ENCODE data around the gene SYN1. TPM values are rescaled to one million over a fixed set of nuclear protein-coding genes. Genes with fewer than 3 reads are reported as not detected.

SYN1 gene
- polyA plus RNA-seq, 3 donors = 0.11 to 4.0 (median 0.29) TPM

- Histone ChIP-seq H3K36me3 (replicated peaks in 1 of 2; ENCODE audit: control insufficient read depth in 1 of 2, insufficient read depth in 2 of 2, low read length in 2 of 2) (peaks cover 6 to 25% of the 10 kb centered on the region in 2 donors), H2AFZ (ENCODE audit: insufficient read depth, low read depth, low read length, poor library complexity, severe bottlenecking) (no peak overlapping the region), H3K4me3 (replicated peaks in 1 of 3; ENCODE audit: low read depth in 2 of 3, low read length in 3 of 3) (peak overlapping the region; percentile 47 to 79 (median 74)), H3K9ac (ENCODE audit: insufficient read depth, low read length, poor library complexity, severe bottlenecking) (peak overlapping the region; percentile 75), H3K4me2 (replicated peaks; ENCODE audit: extremely low read depth, low read length, poor library complexity, severe bottlenecking) (peak overlapping the region; percentile 76), H3K4me1 (ENCODE audit: control insufficient read depth in 1 of 2, insufficient read depth in 2 of 2, low read length in 2 of 2) (peaks cover 39 to 56% of the 10 kb centered on the region in 2 donors), H3K27me3 (ENCODE audit: control insufficient read depth in 2 of 2, insufficient read depth in 2 of 2, low read length in 2 of 2) (no peaks in the 10 kb centered on the region), H3K79me2 (ENCODE audit: insufficient read depth, low read length) (peaks cover 15% of the 10 kb centered on the region), H3K27ac (ENCODE audit: low read depth in 1 of 2, low read length in 2 of 2) (peak overlapping the region in 1 of 2 donors; percentile 86), H3K9me3 (replicated peaks in 1 of 2; ENCODE audit: control insufficient read depth in 1 of 2, insufficient read depth in 1 of 2, low read length in 2 of 2) (no peaks in the 10 kb centered on the region), H4K20me1 (ENCODE audit: insufficient read depth, low read length) (peaks cover 23% of the 10 kb centered on the region)
- Mint-ChIP-seq H3K4me1 (peaks cover 50% of the 10 kb centered on the region), H3K27me3 (ENCODE audit: low read depth in 3 of 3) (peaks cover 0 to 5% (median 1%) of the 10 kb centered on the region in 3 donors), H3K27ac (peak overlapping the region in 6 of 7 donors; percentile 41 to 98 (median 78)), H3K36me3 (peaks cover 32 to 37% of the 10 kb centered on the region in 2 donors), H3K4me3 (peak overlapping the region; percentile 81 to 87), H3K9me3 (peaks cover 0 to 2% (median 0%) of the 10 kb centered on the region in 7 donors)
- no peak for DNase-seq
- 27% methylated on average over 5 of the region's 8 CpGs for WGBS (ENCODE audit: insufficient coverage)
- intact Hi-C loops (cut with micrococcal nuclease) = loop anchor here in 1 of 2 donors (5.0 kb wide), 1 partner anchor 49 kb away; no protein-coding TSS in a partner anchor
- TF ChIP-seq, protein P1, sequence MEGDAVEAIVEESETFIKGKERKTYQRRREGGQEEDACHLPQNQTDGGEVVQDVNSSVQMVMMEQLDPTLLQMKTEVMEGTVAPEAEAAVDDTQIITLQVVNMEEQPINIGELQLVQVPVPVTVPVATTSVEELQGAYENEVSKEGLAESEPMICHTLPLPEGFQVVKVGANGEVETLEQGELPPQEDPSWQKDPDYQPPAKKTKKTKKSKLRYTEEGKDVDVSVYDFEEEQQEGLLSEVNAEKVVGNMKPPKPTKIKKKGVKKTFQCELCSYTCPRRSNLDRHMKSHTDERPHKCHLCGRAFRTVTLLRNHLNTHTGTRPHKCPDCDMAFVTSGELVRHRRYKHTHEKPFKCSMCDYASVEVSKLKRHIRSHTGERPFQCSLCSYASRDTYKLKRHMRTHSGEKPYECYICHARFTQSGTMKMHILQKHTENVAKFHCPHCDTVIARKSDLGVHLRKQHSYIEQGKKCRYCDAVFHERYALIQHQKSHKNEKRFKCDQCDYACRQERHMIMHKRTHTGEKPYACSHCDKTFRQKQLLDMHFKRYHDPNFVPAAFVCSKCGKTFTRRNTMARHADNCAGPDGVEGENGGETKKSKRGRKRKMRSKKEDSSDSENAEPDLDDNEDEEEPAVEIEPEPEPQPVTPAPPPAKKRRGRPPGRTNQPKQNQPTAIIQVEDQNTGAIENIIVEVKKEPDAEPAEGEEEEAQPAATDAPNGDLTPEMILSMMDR (IDR thresholded peaks at IDR 0.05) = no peak
These were observed 36.3 kb downstream of the SYN1 start for GRCh38 chrX:47583240-47583861.

GRCh38 chrX:47581731-47582647 is 37.7 kb downstream of the SYN1 start, which contains the start of gene TIMP1:
Gene TIMP1 (plus strand): TSS chrX:47582436. CDS start chrX:47583416, 980 bp downstream.
- H3K9ac ChIP-seq (ENCODE audit: insufficient read depth, low read length, poor library complexity, severe bottlenecking) = peak within 1 kb of the TSS; percentile 75
- Mint-ChIP-seq H3K27ac (peak within 1 kb of the TSS; percentile 82 to 98 (median 95)), H3K27me3 (ENCODE audit: low read depth in 3 of 3) (peaks cover 0 to 5% (median under 1%) of the 10 kb centered on the region in 3 donors), H3K9me3 (peaks cover 0 to 2% (median 0%) of the 10 kb centered on the region in 7 donors), H3K4me1 (peaks cover 61% of the 10 kb centered on the region), H3K4me3 (peak within 1 kb of the TSS; percentile 81 to 87), H3K36me3 (peaks cover 32 to 37% of the 10 kb centered on the region in 2 donors)
- H3K4me3 ChIP-seq (replicated peaks in 1 of 3; ENCODE audit: low read depth in 2 of 3, low read length in 3 of 3) = peak within 1 kb of the TSS; percentile 47 to 79 (median 74)
- peaks cover 23% of the 10 kb centered on the region for H4K20me1 ChIP-seq (ENCODE audit: insufficient read depth, low read length)
- peak within 1 kb of the TSS; percentile 76 for H3K4me2 ChIP-seq (replicated peaks; ENCODE audit: extremely low read depth, low read length, poor library complexity, severe bottlenecking)
- H3K36me3 ChIP-seq (replicated peaks in 1 of 2; ENCODE audit: control insufficient read depth in 1 of 2, insufficient read depth in 2 of 2, low read length in 2 of 2) = peaks cover 6 to 25% of the 10 kb centered on the region in 2 donors
- H3K4me1 ChIP-seq (ENCODE audit: control insufficient read depth in 1 of 2, insufficient read depth in 2 of 2, low read length in 2 of 2) = peaks cover 45 to 69% of the 10 kb centered on the region in 2 donors
- intact Hi-C loops (cut with micrococcal nuclease) = loop anchor here in 1 of 2 donors (5.0 kb wide), 1 partner anchor 50 kb away; no protein-coding TSS in a partner anchor
- WGBS (ENCODE audit: insufficient coverage) = 6% methylated on average over 13 of the region's 28 CpGs
- no peaks in the 10 kb centered on the region for H3K27me3 ChIP-seq (ENCODE audit: control insufficient read depth in 2 of 2, insufficient read depth in 2 of 2, low read length in 2 of 2)
- H2AFZ ChIP-seq (ENCODE audit: insufficient read depth, low read depth, low read length, poor library complexity, severe bottlenecking) = no peak within 1 kb of the TSS
- TF ChIP-seq, protein P1 (IDR thresholded peaks at IDR 0.05) = no peak
- peak within 1 kb of the TSS; percentile 65 to 86 for H3K27ac ChIP-seq (ENCODE audit: low read depth in 1 of 2, low read length in 2 of 2)
- DNase-seq = peak; percentile 88 to 93 (median 90)
- no peaks in the 10 kb centered on the region for H3K9me3 ChIP-seq (replicated peaks in 1 of 2; ENCODE audit: control insufficient read depth in 1 of 2, insufficient read depth in 1 of 2, low read length in 2 of 2)
- H3K79me2 ChIP-seq (ENCODE audit: insufficient read depth, low read length) = peaks cover 15% of the 10 kb centered on the region

Data from CD14-positive monocyte (primary cell).